ENCODE results near the gene DPP10. TPM values are rescaled to one million over a fixed set of nuclear protein-coding genes. Genes with fewer than 3 reads are reported as not detected.

The DPP10 gene
- total RNA-seq, 4 donors from 2014 or later: 1.9 to 8.3 (median 2.9) TPM

DNA sequence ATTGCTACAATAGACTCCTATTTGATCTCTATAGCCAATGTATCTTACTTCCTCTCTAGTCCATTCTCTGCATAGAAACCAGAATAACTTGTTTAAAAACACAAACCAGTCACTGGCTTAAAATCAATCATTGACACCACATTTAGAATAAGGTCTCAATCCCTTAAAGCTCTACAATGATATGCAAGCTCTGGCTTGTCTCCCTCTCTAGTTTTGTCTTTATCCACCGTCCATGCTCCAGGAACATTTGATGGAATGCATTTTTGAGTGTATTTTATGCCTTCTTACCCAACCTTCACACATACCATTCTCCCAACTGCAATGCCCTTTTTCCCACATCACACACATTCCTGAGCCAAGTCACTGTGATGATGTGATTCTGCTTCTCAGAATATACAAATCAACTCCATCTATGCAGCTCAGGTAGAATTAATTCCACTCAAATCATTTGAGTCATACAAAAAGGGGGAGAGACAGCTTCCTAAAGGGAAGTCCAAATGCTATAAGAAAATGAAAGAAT, 1107.2 kb downstream of the DPP10 start:
- no peaks in the 10 kb centered on the region for H3K36me3 ChIP-seq
- no peak overlapping the region for H3K4me3 ChIP-seq
- no peaks in the 10 kb centered on the region for H3K9me3 ChIP-seq
- H3K4me1 ChIP-seq: no peaks in the 10 kb centered on the region
- H3K27ac ChIP-seq: no peak overlapping the region
- TF ChIP-seq POLR2A (IDR thresholded peaks at IDR 0.05) (no peak), CTCF (IDR thresholded peaks at IDR 0.05) (no peak)
- no peaks in the 10 kb centered on the region for H3K27me3 ChIP-seq
- no peak for DNase-seq

GRCh38 chr2:115552726-115553125, 1110.3 kb downstream of the DPP10 start:
- no peaks in the 10 kb centered on the region for H3K36me3 ChIP-seq
- TF ChIP-seq POLR2A (IDR thresholded peaks at IDR 0.05) (no peak), CTCF (IDR thresholded peaks at IDR 0.05) (no peak)
- no peak overlapping the region for H3K4me3 ChIP-seq
- no peak overlapping the region for H3K27ac ChIP-seq
- no peaks in the 10 kb centered on the region for H3K27me3 ChIP-seq
- H3K9me3 ChIP-seq: no peaks in the 10 kb centered on the region
- no peak for DNase-seq
- H3K4me1 ChIP-seq: no peaks in the 10 kb centered on the region

DNA sequence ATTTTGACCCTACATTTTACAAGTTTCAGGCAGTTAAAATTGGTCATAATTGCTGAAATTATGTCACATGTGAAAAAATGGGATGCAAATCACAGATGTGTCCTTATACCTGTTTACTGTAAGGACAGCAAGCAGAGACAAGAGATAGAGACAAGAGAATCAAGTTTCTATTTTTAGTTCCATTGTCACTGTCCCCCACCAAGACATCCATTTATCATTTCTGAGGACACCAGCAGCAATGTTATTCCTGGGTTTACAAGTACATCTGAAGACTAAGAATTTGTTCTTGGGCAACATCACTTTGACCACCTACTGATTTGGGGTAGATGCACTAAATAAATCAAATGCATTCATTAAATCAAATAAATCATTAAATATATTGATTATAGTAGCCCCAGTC, 1111.7 kb downstream of the DPP10 start:
- no peaks in the 10 kb centered on the region for H3K9me3 ChIP-seq
- no peaks in the 10 kb centered on the region for H3K36me3 ChIP-seq
- H3K4me1 ChIP-seq: no peaks in the 10 kb centered on the region
- TF ChIP-seq CTCF (IDR thresholded peaks at IDR 0.05) (no peak), POLR2A (IDR thresholded peaks at IDR 0.05) (no peak)
- no peak overlapping the region for H3K27ac ChIP-seq
- no peaks in the 10 kb centered on the region for H3K27me3 ChIP-seq
- no peak for DNase-seq
- H3K4me3 ChIP-seq: no peak overlapping the region

GRCh38 chr2:115558725-115559124, 1116.3 kb downstream of the DPP10 start:
- TF ChIP-seq POLR2A (IDR thresholded peaks at IDR 0.05): no peak
- TF ChIP-seq CTCF (IDR thresholded peaks at IDR 0.05): no peak
- Histone ChIP-seq H3K4me3 (no peak overlapping the region), H3K36me3 (no peaks in the 10 kb centered on the region), H3K27me3 (no peaks in the 10 kb centered on the region), H3K9me3 (no peaks in the 10 kb centered on the region), H3K4me1 (no peaks in the 10 kb centered on the region), H3K27ac (no peak overlapping the region)
- no peak for DNase-seq

DNA sequence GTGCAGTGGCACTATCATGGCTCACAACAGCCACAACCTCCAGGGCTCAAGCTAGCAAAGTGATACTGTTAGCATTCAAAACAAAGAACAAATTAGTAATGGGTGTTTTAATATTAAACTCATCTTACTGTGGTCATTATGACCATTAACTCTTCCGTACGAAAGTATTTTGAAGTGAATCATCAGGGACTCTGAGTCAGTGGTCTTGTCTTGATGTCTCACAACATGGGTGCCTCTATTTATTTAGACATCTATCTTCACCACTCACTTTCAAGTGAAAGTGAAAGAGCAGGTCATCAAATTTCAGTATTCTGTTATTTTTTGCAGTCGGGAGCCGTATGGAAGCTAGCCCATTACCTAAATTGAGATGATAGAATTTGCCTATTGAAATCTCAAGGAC, 1118.2 kb downstream of the DPP10 start:
- no peak for TF ChIP-seq CTCF (IDR thresholded peaks at IDR 0.05)
- TF ChIP-seq POLR2A (IDR thresholded peaks at IDR 0.05): no peak
- DNase-seq: no peak
- no peak overlapping the region for H3K4me3 ChIP-seq

DNA sequence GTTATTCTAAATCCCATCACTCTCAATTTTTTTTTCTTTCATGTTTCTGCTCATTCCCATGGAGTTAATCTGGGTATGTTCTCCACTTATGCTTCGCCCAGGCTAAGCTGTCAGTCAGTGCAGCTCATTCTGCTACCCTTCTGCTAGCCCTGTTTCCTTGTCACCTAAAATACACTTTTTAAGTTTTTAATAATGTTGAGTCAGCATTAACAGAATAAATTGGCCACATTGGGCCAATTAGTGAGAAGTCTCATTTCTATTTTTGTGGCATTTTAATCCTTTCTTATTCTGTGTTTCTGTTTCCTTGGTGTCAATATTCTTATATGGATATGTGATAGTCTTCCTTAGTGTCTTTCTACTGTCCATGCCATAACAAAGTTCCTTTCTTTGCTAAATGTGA, 1126.2 kb downstream of the DPP10 start:
- Histone ChIP-seq H3K4me3 (no peak overlapping the region), H3K36me3 (no peaks in the 10 kb centered on the region), H3K9me3 (no peaks in the 10 kb centered on the region), H3K4me1 (no peaks in the 10 kb centered on the region), H3K27me3 (no peaks in the 10 kb centered on the region), H3K27ac (no peak overlapping the region)
- TF ChIP-seq CTCF (IDR thresholded peaks at IDR 0.05) (no peak), POLR2A (IDR thresholded peaks at IDR 0.05) (no peak)
- DNase-seq: no peak

More for the DNA sequence above, 1118.2 kb downstream of the DPP10 start:
- Histone ChIP-seq H3K36me3 (no peaks in the 10 kb centered on the region), H3K27me3 (no peaks in the 10 kb centered on the region), H3K4me1 (no peaks in the 10 kb centered on the region), H3K27ac (no peak overlapping the region), H3K9me3 (no peaks in the 10 kb centered on the region)
